ENCODE results near the gene TMEM270. TPM values are rescaled to one million over a fixed set of nuclear protein-coding genes. Genes with fewer than 3 reads are reported as not detected.

TMEM270 gene
- total RNA-seq, 2 donors from 2014 or later: not detected

GRCh38 chr7:73912223-73912622, 51.3 kb downstream of the TMEM270 start:
- no peaks in the 10 kb centered on the region for H3K36me3 ChIP-seq (ENCODE audit: control insufficient read depth, insufficient read depth, low read length)
- H3K9me3 Mint-ChIP-seq: no peaks in the 10 kb centered on the region
- DNase-seq: no peak
- H3K9me3 ChIP-seq (ENCODE audit: control insufficient read depth, low read length): no peaks in the 10 kb centered on the region
- H3K36me3 Mint-ChIP-seq (ENCODE audit: low read depth): no peaks in the 10 kb centered on the region
- TF ChIP-seq, protein P1, sequence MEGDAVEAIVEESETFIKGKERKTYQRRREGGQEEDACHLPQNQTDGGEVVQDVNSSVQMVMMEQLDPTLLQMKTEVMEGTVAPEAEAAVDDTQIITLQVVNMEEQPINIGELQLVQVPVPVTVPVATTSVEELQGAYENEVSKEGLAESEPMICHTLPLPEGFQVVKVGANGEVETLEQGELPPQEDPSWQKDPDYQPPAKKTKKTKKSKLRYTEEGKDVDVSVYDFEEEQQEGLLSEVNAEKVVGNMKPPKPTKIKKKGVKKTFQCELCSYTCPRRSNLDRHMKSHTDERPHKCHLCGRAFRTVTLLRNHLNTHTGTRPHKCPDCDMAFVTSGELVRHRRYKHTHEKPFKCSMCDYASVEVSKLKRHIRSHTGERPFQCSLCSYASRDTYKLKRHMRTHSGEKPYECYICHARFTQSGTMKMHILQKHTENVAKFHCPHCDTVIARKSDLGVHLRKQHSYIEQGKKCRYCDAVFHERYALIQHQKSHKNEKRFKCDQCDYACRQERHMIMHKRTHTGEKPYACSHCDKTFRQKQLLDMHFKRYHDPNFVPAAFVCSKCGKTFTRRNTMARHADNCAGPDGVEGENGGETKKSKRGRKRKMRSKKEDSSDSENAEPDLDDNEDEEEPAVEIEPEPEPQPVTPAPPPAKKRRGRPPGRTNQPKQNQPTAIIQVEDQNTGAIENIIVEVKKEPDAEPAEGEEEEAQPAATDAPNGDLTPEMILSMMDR (conservative IDR thresholded peaks at IDR 0.05): no peak
- H3K4me1 ChIP-seq (ENCODE audit: control insufficient read depth, insufficient read depth, low read length): no peaks in the 10 kb centered on the region
- no peaks in the 10 kb centered on the region for H3K27me3 ChIP-seq (ENCODE audit: control insufficient read depth, insufficient read depth, low read length, poor library complexity, severe bottlenecking)
- no peak overlapping the region for H3K9ac ChIP-seq (ENCODE audit: extremely low read depth, low read length, poor library complexity, severe bottlenecking)
- H3K27ac Mint-ChIP-seq: no peak overlapping the region
- peaks cover 2% of the 10 kb centered on the region for H3K27me3 Mint-ChIP-seq (ENCODE audit: insufficient read depth)
- H3K4me3 ChIP-seq (ENCODE audit: low read length): no peak overlapping the region
- H3K4me1 Mint-ChIP-seq: peaks cover 9% of the 10 kb centered on the region
- WGBS, 2 experiments (ENCODE audit: insufficient coverage in 1 of 2, insufficient read length in 1 of 2): 89% methylated on average over 4 to 5 of the region's 5 CpGs
- no peak overlapping the region for H3K4me3 Mint-ChIP-seq
- no peak overlapping the region for H3K27ac ChIP-seq (ENCODE audit: low read depth, low read length)

Other genes starting within 250 kb of the TMEM270 start
- gene MLXIPL, start 236.6 kb upstream of the TMEM270 start, total RNA-seq: 10 to 100 TPM; 39.7 to 58.0 TPM
- 1 to 10 TPM; 6.1 to 9.1 TPM for gene VPS37D, start 193.3 kb upstream of the TMEM270 start, total RNA-seq
- 10 to 100 TPM in 1 of 2 donors, 1 to 10 TPM in 1; 8.9 to 11.1 TPM for gene DNAJC30, start 177.7 kb upstream of the TMEM270 start, total RNA-seq
- gene BUD23, start 177.6 kb upstream of the TMEM270 start, total RNA-seq: 10 to 100 TPM; 62.2 to 67.2 TPM
- 10 to 100 TPM; 23.0 to 34.4 TPM for gene STX1A, start 141.5 kb upstream of the TMEM270 start, total RNA-seq
- gene ABHD11, start 122.4 kb upstream of the TMEM270 start, total RNA-seq: 100 to 1,000 TPM in 1 of 2 donors, 10 to 100 TPM in 1; 76.9 to 109 TPM
- 10 to 100 TPM; 20.7 to 47.0 TPM for gene CLDN3, start 90.9 kb upstream of the TMEM270 start, total RNA-seq
- 1 to 10 TPM; 5.6 to 9.7 TPM for gene CLDN4, start 30.2 kb upstream of the TMEM270 start, total RNA-seq
- gene METTL27, start 18.6 kb upstream of the TMEM270 start, total RNA-seq: 10 to 100 TPM; 20.9 to 22.2 TPM
- 1 to 10 TPM in 1 of 2 donors, under 1 TPM in 1; 0.70 to 1.6 TPM for gene ELN, start 167.0 kb downstream of the TMEM270 start, total RNA-seq
- gene LIMK1, start 222.6 kb downstream of the TMEM270 start, total RNA-seq: 10 to 100 TPM; 83.9 TPM

Data from endodermal cell (in vitro differentiated cells).